HEK293 (cell line): ENCODE data around the gene LCAT.
A peak's percentile ranks its signal among the peaks of the same experiment; 100 is the strongest.

Source experiments
- CTCF ChIA-PET: fragments of 350-600 bp; formaldehyde crosslinking; extraction: SDS; loops from one replicate; lab custom pipeline; 2021; ENCODE audit warnings: antibody characterized with exemption; lab: Yijun Ruan, JAX
- POLR2A ChIA-PET: fragments of 300-600 bp; formaldehyde crosslinking; extraction: SDS; loops from one replicate; lab custom pipeline; 2020; ENCODE audit warnings: antibody characterized with exemption, inconsistent platforms; lab: Yijun Ruan, JAX
- H3K27ac ChIP-seq: fragments of 200-500 bp; sonication (Bioruptor generic); 2 replicates; pipeline ENCODE4 v1.5.1; 2014; ENCODE audit warnings: low read depth, low read length, control low read depth, inconsistent platforms; ENCODE audit errors: extremely low read depth
- H3K36me3 ChIP-seq, 2 experiments: fragments of 200-500 bp in 1 of 2; sonication (Bioruptor generic) in 1 of 2; 1 replicate in 1 of 2; 2 replicates in 1 of 2; pipeline ENCODE4 v1.5.1; 2014 to 2017; ENCODE audit warnings: inconsistent platforms in 2 of 2, low read length in 2 of 2; ENCODE audit not compliant: control insufficient read depth in 2 of 2, insufficient read depth in 1 of 2
- H3K4me1 ChIP-seq: fragments of 200-500 bp; sonication (Bioruptor generic); 2 replicates; pipeline ENCODE4 v1.5.1; 2014; ENCODE audit warnings: mild to moderate bottlenecking, low read length, inconsistent platforms; ENCODE audit not compliant: control insufficient read depth, insufficient read depth
- H3K4me3 ChIP-seq: 2 replicates; pipeline ENCODE4 v1.5.1; 2011; ENCODE audit warnings: low read depth, mild to moderate bottlenecking, control low read depth, low read length, moderate library complexity
- H3K9me3 ChIP-seq: fragments of 200-500 bp; sonication (Bioruptor generic); 2 replicates; pipeline ENCODE4 v1.5.1; 2014; ENCODE audit warnings: low read depth, low read length, inconsistent platforms; ENCODE audit not compliant: control insufficient read depth, insufficient read depth
- CTCF ChIP-seq: fragments of 450-650 bp; formaldehyde crosslinking; IDR thresholded peaks from 2 replicates; pipeline ENCODE4 v1.5.1; 2016; ENCODE audit warnings: missing biosample characterization, missing genetic modification characterization
- EGR2 ChIP-seq: fragments of 450-650 bp; formaldehyde crosslinking; IDR thresholded peaks from 2 replicates; pipeline ENCODE4 v1.5.1; 2016; ENCODE audit warnings: low read depth, missing biosample characterization, missing genetic modification characterization
- GLIS1 ChIP-seq: fragments of 450-650 bp; formaldehyde crosslinking; IDR thresholded peaks from 2 replicates; pipeline ENCODE4 v1.5.1; 2016; ENCODE audit warnings: missing biosample characterization, missing genetic modification characterization
- KLF1 ChIP-seq: fragments of 450-650 bp; formaldehyde crosslinking; IDR thresholded peaks from 2 replicates; pipeline ENCODE4 v1.5.1; 2016; ENCODE audit warnings: missing biosample characterization, missing genetic modification characterization
- KLF16 ChIP-seq: fragments of 450-650 bp; formaldehyde crosslinking; IDR thresholded peaks from 2 replicates; pipeline ENCODE4 v1.5.1; 2017; ENCODE audit warnings: missing biosample characterization, missing genetic modification characterization
- MZF1 ChIP-seq: fragments of 450-650 bp; formaldehyde crosslinking; IDR thresholded peaks from 2 replicates; pipeline ENCODE4 v1.5.1; 2017; ENCODE audit warnings: missing biosample characterization, missing genetic modification characterization, borderline replicate concordance
- SP3 ChIP-seq: fragments of 450-650 bp; formaldehyde crosslinking; IDR thresholded peaks from 2 replicates; pipeline ENCODE4 v1.5.1; 2016; ENCODE audit warnings: missing biosample characterization, missing genetic modification characterization
- ZBTB6 ChIP-seq: fragments of 450-650 bp; formaldehyde crosslinking; IDR thresholded peaks from 2 replicates; pipeline ENCODE4 v1.5.1; 2017; ENCODE audit warnings: missing biosample characterization, missing genetic modification characterization
- ZEB2 ChIP-seq: fragments of 450-650 bp; formaldehyde crosslinking; IDR thresholded peaks from 2 replicates; pipeline ENCODE4 v1.5.1; 2016; ENCODE audit warnings: missing biosample characterization, missing genetic modification characterization
- ZFHX2 ChIP-seq: fragments of 450-650 bp; formaldehyde crosslinking; conservative IDR thresholded peaks from 2 replicates; pipeline ENCODE4 v1.5.1; 2016; ENCODE audit warnings: missing biosample characterization, missing genetic modification characterization
- ZIC2 ChIP-seq: fragments of 450-650 bp; formaldehyde crosslinking; IDR thresholded peaks from 2 replicates; pipeline ENCODE4 v1.5.1; 2016; ENCODE audit warnings: missing biosample characterization, missing genetic modification characterization
- ZNF248 ChIP-seq: fragments of 450-650 bp; formaldehyde crosslinking; IDR thresholded peaks from 2 replicates; pipeline ENCODE4 v1.5.1; 2017; ENCODE audit warnings: missing biosample characterization, missing genetic modification characterization
- ZNF292 ChIP-seq: fragments of 450-650 bp; formaldehyde crosslinking; IDR thresholded peaks from 2 replicates; pipeline ENCODE4 v1.5.1; 2016; ENCODE audit warnings: low read depth, missing biosample characterization, missing genetic modification characterization, borderline replicate concordance
- ZNF335 ChIP-seq: fragments of 450-650 bp; formaldehyde crosslinking; conservative IDR thresholded peaks from 2 replicates; pipeline ENCODE4 v1.5.1; 2016; ENCODE audit warnings: missing biosample characterization, missing genetic modification characterization
- ZNF423 ChIP-seq: fragments of 450-650 bp; formaldehyde crosslinking; IDR thresholded peaks from 2 replicates; pipeline ENCODE4 v1.5.1; 2016; ENCODE audit warnings: missing biosample characterization, missing genetic modification characterization
- ZNF549 ChIP-seq: fragments of 450-650 bp; IDR thresholded peaks from 2 replicates; pipeline ENCODE4 v1.5.1; 2018; ENCODE audit warnings: missing biosample characterization, missing genetic modification characterization, mild to moderate bottlenecking, inconsistent platforms, moderate library complexity
- ZNF629 ChIP-seq: fragments of 450-650 bp; formaldehyde crosslinking; IDR thresholded peaks from 2 replicates; pipeline ENCODE4 v1.5.1; 2017; ENCODE audit warnings: missing biosample characterization, missing genetic modification characterization
- ZNF692 ChIP-seq: fragments of 450-650 bp; formaldehyde crosslinking; IDR thresholded peaks from 2 replicates; pipeline ENCODE4 v1.5.1; 2016; ENCODE audit warnings: missing biosample characterization, missing genetic modification characterization
- ZNF76 ChIP-seq: fragments of 450-650 bp; formaldehyde crosslinking; IDR thresholded peaks from 2 replicates; pipeline ENCODE4; 2016; ENCODE audit warnings: low read depth, missing biosample characterization, missing genetic modification characterization, borderline replicate concordance
- ZNF785 ChIP-seq: fragments of 450-650 bp; formaldehyde crosslinking; IDR thresholded peaks from 2 replicates; pipeline ENCODE4 v1.5.1; 2016; ENCODE audit warnings: missing biosample characterization, missing genetic modification characterization
- TF ChIP-seq, protein P1 (sequence below): fragments of 450-650 bp; formaldehyde crosslinking; IDR thresholded peaks from 2 replicates; pipeline ENCODE4 v1.5.1; 2016; ENCODE audit warnings: missing biosample characterization, missing genetic modification characterization

The LCAT gene, protein sequence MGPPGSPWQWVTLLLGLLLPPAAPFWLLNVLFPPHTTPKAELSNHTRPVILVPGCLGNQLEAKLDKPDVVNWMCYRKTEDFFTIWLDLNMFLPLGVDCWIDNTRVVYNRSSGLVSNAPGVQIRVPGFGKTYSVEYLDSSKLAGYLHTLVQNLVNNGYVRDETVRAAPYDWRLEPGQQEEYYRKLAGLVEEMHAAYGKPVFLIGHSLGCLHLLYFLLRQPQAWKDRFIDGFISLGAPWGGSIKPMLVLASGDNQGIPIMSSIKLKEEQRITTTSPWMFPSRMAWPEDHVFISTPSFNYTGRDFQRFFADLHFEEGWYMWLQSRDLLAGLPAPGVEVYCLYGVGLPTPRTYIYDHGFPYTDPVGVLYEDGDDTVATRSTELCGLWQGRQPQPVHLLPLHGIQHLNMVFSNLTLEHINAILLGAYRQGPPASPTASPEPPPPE

GRCh38 chr16:67943619-67944504 lies at the start of gene LCAT:
TSS of gene LCAT (minus strand) at chr16:67944120. CDS start at chr16:67944101, 19 bp downstream.
- TF ChIP-seq ZBTB6 (no peak), ZNF292 (tag by site-specific recombination) (no peak), CTCF (tag by site-specific recombination) (0 out of 2 replicates have a peak, but pooled peaks have one; percentile 25), EGR2 (peak; percentile 41; the same call in 1 of the 2 replicates), ZIC2 (tag by site-specific recombination) (peak; percentile 77), GLIS1 (tag by site-specific recombination) (peak; percentile 73), ZFHX2 (tag by site-specific recombination) (peak; percentile 37; the same call in 1 of the 2 replicates)
- TF ChIP-seq, protein P1, sequence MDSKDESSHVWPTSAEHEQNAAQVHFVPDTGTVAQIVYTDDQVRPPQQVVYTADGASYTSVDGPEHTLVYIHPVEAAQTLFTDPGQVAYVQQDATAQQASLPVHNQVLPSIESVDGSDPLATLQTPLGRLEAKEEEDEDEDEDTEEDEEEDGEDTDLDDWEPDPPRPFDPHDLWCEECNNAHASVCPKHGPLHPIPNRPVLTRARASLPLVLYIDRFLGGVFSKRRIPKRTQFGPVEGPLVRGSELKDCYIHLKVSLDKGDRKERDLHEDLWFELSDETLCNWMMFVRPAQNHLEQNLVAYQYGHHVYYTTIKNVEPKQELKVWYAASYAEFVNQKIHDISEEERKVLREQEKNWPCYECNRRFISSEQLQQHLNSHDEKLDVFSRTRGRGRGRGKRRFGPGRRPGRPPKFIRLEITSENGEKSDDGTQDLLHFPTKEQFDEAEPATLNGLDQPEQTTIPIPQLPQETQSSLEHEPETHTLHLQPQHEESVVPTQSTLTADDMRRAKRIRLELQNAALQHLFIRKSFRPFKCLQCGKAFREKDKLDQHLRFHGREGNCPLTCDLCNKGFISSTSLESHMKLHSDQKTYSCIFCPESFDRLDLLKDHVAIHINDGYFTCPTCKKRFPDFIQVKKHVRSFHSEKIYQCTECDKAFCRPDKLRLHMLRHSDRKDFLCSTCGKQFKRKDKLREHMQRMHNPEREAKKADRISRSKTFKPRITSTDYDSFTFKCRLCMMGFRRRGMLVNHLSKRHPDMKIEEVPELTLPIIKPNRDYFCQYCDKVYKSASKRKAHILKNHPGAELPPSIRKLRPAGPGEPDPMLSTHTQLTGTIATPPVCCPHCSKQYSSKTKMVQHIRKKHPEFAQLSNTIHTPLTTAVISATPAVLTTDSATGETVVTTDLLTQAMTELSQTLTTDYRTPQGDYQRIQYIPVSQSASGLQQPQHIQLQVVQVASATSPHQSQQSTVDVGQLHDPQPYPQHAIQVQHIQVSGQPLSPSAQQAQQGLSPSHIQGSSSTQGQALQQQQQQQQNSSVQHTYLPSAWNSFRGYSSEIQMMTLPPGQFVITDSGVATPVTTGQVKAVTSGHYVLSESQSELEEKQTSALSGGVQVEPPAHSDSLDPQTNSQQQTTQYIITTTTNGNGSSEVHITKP (tag by site-specific recombination): peak; percentile 47; the same call in 1 of the 2 replicates
- Histone ChIP-seq H3K27ac (no peak within 1 kb of the TSS), H3K4me1 (no peaks in the 10 kb centered on the region), H3K36me3 (peaks cover 0 to 81% of the 10 kb centered on the region in 2 experiments; a peak in 2 of 3 replicates), H3K9me3 (no peaks in the 10 kb centered on the region), H3K4me3 (no peak within 1 kb of the TSS)
- ChIA-PET POLR2A (interaction anchor here (0.5 to 2.7 kb wide), 4 partner anchors 8 to 296 kb away, joined by 3 to 16 read pairs (median 4); no protein-coding TSS in a partner anchor), CTCF (interaction anchor here (0.6 to 2.1 kb wide), 2 partner anchors 98 to 127 kb away, joined by 3 to 9 read pairs; no protein-coding TSS in a partner anchor)

DNA sequence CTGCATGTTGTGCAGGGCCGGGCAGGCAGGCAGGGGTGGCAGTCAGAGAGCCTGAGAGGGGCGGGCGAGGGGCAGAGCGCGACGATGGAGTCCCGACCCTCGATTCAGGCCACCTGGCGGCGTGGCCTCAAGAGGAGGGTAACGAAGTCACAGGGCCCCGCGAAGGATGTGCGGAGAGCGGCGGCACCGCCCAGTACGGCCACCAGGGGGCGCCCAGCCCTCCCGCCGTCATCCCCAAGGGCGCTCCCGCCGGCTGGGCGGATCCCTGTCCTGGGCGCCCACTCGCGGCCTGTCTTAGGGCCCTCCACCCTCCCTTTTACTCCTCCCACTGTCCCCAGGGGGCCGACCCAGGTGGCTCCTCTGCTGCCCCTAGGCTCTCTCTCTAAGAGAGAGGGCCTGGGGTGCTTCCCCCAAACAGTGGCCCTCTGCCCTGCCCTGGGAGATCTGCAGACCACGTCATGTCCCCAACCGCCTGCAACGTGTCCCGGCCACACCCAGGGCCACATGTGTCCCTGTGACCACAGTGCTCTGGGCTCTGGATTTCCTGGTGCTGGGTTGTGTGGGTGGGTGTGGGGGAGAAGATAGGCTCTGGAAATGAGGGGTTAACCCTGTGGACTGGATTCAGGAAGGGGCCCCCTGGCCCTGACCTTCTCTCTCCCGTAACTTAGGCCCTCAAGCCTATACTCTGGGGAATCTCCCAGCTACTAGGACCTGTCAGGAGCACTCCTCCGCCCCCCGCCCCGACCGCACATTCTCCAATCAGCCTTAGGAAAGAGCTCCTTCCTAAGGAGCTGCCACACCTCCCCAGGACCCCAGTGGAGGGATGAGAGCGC lies 49.5 kb upstream of the LCAT start:
- Histone ChIP-seq H3K36me3 (no peaks in the 10 kb centered on the region), H3K9me3 (no peaks in the 10 kb centered on the region), H3K4me1 (no peaks in the 10 kb centered on the region), H3K27ac (no peak overlapping the region), H3K4me3 (no peak overlapping the region)
- CTCF ChIA-PET: interaction anchor here (0.6 to 1.2 kb wide), 16 partner anchors 10 to 227 kb away, joined by 3 to 12 read pairs (median 4); partner anchors contain the start of genes DDX28, DPEP2NB and DUS2
- POLR2A ChIA-PET: interaction anchor here (0.6 kb wide), 1 partner anchor 30 kb away, joined by 3 read pairs; the partner anchor contains the start of genes DDX28 and DUS2
- 0 out of 2 replicates have a peak, but pooled peaks have one; percentile 13 for TF ChIP-seq ZNF785
- TF ChIP-seq ZNF629 (tag by site-specific recombination): 0 out of 2 replicates have a peak, but pooled peaks have one; percentile 27
- peak; percentile 90 for TF ChIP-seq KLF1 (tag by site-specific recombination)
- TF ChIP-seq ZNF335 (tag by site-specific recombination): peak; percentile 55
- no peak for TF ChIP-seq ZNF248 (tag by site-specific recombination)
- peak; percentile 71 for TF ChIP-seq KLF16 (tag by site-specific recombination)
- TF ChIP-seq MZF1 (tag by site-specific recombination): no peak
- peak; percentile 54 for TF ChIP-seq SP3 (tag by site-specific recombination)
- TF ChIP-seq ZNF692 (tag by site-specific recombination): peak; percentile 60
- TF ChIP-seq ZEB2 (tag by site-specific recombination): 0 out of 2 replicates have a peak, but pooled peaks have one; percentile 41
- TF ChIP-seq ZNF76 (tag by site-specific recombination): peak; percentile 25; the same call in 1 of the 2 replicates
- peak; percentile 80 for TF ChIP-seq ZNF423
- TF ChIP-seq ZNF549 (tag by site-specific recombination): no peak
